ENCODE results near the gene GAL3ST1. TPM values are rescaled to one million over a fixed set of nuclear protein-coding genes. Genes with fewer than 3 reads are reported as not detected.

GAL3ST1 gene
- total RNA-seq, 1 donor = not detected

- peak within 1 kb of the TSS; percentile 91 for H3K4me3 ChIP-seq (ENCODE audit: insufficient read depth, low read length)
- peak within 1 kb of the TSS; percentile 63 for H3K27ac ChIP-seq (ENCODE audit: low read depth, low read length)
- no peaks in the 10 kb centered on the region for H3K9me3 ChIP-seq (ENCODE audit: low read depth, low read length)
- TF ChIP-seq, protein P1, sequence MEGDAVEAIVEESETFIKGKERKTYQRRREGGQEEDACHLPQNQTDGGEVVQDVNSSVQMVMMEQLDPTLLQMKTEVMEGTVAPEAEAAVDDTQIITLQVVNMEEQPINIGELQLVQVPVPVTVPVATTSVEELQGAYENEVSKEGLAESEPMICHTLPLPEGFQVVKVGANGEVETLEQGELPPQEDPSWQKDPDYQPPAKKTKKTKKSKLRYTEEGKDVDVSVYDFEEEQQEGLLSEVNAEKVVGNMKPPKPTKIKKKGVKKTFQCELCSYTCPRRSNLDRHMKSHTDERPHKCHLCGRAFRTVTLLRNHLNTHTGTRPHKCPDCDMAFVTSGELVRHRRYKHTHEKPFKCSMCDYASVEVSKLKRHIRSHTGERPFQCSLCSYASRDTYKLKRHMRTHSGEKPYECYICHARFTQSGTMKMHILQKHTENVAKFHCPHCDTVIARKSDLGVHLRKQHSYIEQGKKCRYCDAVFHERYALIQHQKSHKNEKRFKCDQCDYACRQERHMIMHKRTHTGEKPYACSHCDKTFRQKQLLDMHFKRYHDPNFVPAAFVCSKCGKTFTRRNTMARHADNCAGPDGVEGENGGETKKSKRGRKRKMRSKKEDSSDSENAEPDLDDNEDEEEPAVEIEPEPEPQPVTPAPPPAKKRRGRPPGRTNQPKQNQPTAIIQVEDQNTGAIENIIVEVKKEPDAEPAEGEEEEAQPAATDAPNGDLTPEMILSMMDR (IDR thresholded peaks at IDR 0.05; ENCODE audit: extremely low read depth, low read depth, low read length) = no peak
- peak; percentile 86 for DNase-seq (ENCODE audit: insufficient read length, low spot score, missing footprints)
- no peaks in the 10 kb centered on the region for H3K79me2 ChIP-seq (ENCODE audit: insufficient read depth, low read length)
- no peaks in the 10 kb centered on the region for H3K27me3 ChIP-seq (ENCODE audit: insufficient read depth, low read length)
- peak within 1 kb of the TSS; percentile 100 for H3K4me2 ChIP-seq (ENCODE audit: insufficient read depth, low read length)
- H2AFZ ChIP-seq (ENCODE audit: low read length) = peak within 1 kb of the TSS; percentile 100
- no peaks in the 10 kb centered on the region for H3K36me3 ChIP-seq (ENCODE audit: insufficient read depth, low read length)
- H3K4me1 ChIP-seq (ENCODE audit: insufficient read depth, low read length) = peaks cover 31% of the 10 kb centered on the region
- H4K20me1 ChIP-seq (ENCODE audit: insufficient read depth, low read length) = no peaks in the 10 kb centered on the region
These were observed 32.2 kb upstream of the GAL3ST1 start, which contains the start of gene TCN2 for GRCh38 chr22:30606455-30607299. TCN2 (plus strand) TSS chr22:30607174; CDS start chr22:30607332, 158 bp downstream.

DNA sequence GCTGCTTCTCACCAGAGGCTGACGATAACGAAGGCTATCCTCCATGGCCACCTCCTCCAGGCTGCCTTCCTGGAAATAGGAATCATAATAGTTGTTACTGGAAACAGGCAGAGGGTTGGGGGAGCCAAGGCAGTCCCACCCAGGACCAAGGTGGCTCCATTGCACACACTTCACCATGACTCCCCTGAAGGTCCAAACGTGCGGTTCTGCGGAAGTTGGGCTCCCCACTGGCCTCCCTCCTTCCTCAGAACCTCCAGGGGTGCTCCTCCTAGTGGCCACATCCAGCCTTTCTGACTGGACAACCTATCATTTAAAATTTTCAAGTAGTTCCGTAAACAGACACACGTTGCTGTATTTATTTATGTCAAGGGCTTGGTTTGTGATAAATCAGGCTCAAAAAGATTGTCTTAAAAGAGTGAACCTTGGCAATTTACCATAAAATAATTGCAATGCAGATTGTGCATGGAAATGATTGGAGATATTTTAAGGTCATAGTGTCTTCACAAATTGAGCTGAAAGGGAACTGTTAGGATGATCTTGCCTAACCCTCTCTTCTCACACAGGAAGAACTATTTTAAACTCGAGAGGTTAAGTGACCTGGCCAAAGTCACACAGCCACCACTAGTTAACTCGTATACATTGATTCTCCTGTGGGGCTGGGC lies 31.1 kb upstream of the GAL3ST1 start:
- DNase-seq (ENCODE audit: insufficient read length, low spot score, missing footprints) = peak; percentile 86
- TF ChIP-seq, protein P1 (IDR thresholded peaks at IDR 0.05; ENCODE audit: extremely low read depth, low read depth, low read length) = peak; percentile 93
- Histone ChIP-seq H3K4me2 (ENCODE audit: insufficient read depth, low read length) (peak overlapping the region; percentile 100), H2AFZ (ENCODE audit: low read length) (peak overlapping the region; percentile 95), H3K4me3 (ENCODE audit: insufficient read depth, low read length) (peak overlapping the region; percentile 91), H3K27ac (ENCODE audit: low read depth, low read length) (no peak overlapping the region), H3K9me3 (ENCODE audit: low read depth, low read length) (no peaks in the 10 kb centered on the region), H3K79me2 (ENCODE audit: insufficient read depth, low read length) (no peaks in the 10 kb centered on the region), H4K20me1 (ENCODE audit: insufficient read depth, low read length) (no peaks in the 10 kb centered on the region), H3K27me3 (ENCODE audit: insufficient read depth, low read length) (no peaks in the 10 kb centered on the region), H3K36me3 (ENCODE audit: insufficient read depth, low read length) (no peaks in the 10 kb centered on the region), H3K4me1 (ENCODE audit: insufficient read depth, low read length) (peaks cover 31% of the 10 kb centered on the region)

DNA sequence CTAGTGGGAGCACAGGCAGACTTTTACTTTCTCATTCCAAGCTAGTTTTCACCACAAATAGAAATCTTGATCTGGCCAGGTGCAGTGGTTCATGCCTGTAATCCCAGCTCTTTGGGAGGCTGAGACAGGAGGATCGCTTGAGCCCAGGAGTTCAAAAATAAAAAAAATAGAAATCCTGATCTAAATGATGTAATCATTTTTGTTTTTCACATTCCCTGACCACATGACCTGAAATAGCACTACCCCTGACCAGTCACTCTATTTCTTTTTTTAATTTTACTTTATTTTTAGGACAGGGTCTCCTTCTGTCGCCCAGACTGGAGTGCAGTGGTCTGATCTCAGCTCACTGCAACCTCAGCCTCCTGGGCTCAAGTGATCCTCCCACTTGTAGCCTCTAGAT lies 30.3 kb upstream of the GAL3ST1 start:
- no peak for DNase-seq (ENCODE audit: insufficient read length, low spot score, missing footprints)
- TF ChIP-seq, protein P1 (IDR thresholded peaks at IDR 0.05; ENCODE audit: extremely low read depth, low read depth, low read length) = no peak
- Histone ChIP-seq H3K79me2 (ENCODE audit: insufficient read depth, low read length) (no peaks in the 10 kb centered on the region), H3K9me3 (ENCODE audit: low read depth, low read length) (no peaks in the 10 kb centered on the region), H4K20me1 (ENCODE audit: insufficient read depth, low read length) (no peaks in the 10 kb centered on the region), H3K4me3 (ENCODE audit: insufficient read depth, low read length) (no peak overlapping the region), H3K27ac (ENCODE audit: low read depth, low read length) (no peak overlapping the region), H3K4me1 (ENCODE audit: insufficient read depth, low read length) (peaks cover 30% of the 10 kb centered on the region), H3K36me3 (ENCODE audit: insufficient read depth, low read length) (no peaks in the 10 kb centered on the region), H3K27me3 (ENCODE audit: insufficient read depth, low read length) (no peaks in the 10 kb centered on the region), H3K4me2 (ENCODE audit: insufficient read depth, low read length) (no peak overlapping the region), H2AFZ (ENCODE audit: low read length) (no peak overlapping the region)

DNA sequence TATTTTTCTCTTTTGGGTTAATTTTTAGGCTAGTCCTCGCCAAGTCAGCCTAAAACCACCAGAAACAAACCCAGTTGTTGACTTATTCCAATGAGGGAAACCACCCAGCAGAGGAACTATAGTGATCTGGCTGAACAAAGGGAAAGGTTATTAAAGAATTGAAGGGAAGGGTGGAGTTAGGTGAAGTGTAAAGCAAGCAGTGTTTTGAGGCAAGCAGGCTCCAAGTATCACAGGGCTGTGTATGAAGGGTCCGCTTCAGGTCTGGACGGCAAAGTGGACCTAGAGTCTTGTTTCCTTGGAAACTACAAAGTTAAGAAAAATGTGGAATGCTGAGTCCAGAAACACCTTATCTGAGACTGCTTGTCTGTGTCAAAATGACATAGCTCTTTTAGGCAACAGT lies 29.3 kb upstream of the GAL3ST1 start:
- H3K36me3 ChIP-seq (ENCODE audit: insufficient read depth, low read length) = no peaks in the 10 kb centered on the region
- peak; percentile 6 for DNase-seq (ENCODE audit: insufficient read length, low spot score, missing footprints)
- H4K20me1 ChIP-seq (ENCODE audit: insufficient read depth, low read length) = no peaks in the 10 kb centered on the region
- no peaks in the 10 kb centered on the region for H3K27me3 ChIP-seq (ENCODE audit: insufficient read depth, low read length)
- TF ChIP-seq, protein P1 (IDR thresholded peaks at IDR 0.05; ENCODE audit: extremely low read depth, low read depth, low read length) = no peak
- no peak overlapping the region for H3K27ac ChIP-seq (ENCODE audit: low read depth, low read length)
- no peak overlapping the region for H3K4me3 ChIP-seq (ENCODE audit: insufficient read depth, low read length)
- no peaks in the 10 kb centered on the region for H3K9me3 ChIP-seq (ENCODE audit: low read depth, low read length)
- H3K79me2 ChIP-seq (ENCODE audit: insufficient read depth, low read length) = no peaks in the 10 kb centered on the region
- peaks cover 21% of the 10 kb centered on the region for H3K4me1 ChIP-seq (ENCODE audit: insufficient read depth, low read length)
- H3K4me2 ChIP-seq (ENCODE audit: insufficient read depth, low read length) = no peak overlapping the region
- H2AFZ ChIP-seq (ENCODE audit: low read length) = no peak overlapping the region

Data from osteoblast (primary cell).